ENCODE measurements around the gene TIPRL.

Gene TIPRL

GRCh38 chr1:168210312-168210711 lies 31.6 kb downstream of the TIPRL start:
- no peak for TF ChIP-seq CTCF (IDR thresholded peaks at IDR 0.05; ENCODE audit: borderline replicate concordance, control extremely low read depth, extremely low read depth, insufficient read depth, missing control alignments)
- in situ Hi-C loops (cut with MboI; ENCODE audit: low sequenced_read_pairs, unreplicated experiment): no loop called here
- DNase-seq (ENCODE audit: low spot score): no peak

GRCh38 chr1:168213349-168213748 lies 34.6 kb downstream of the TIPRL start:
- TF ChIP-seq CTCF (IDR thresholded peaks at IDR 0.05; ENCODE audit: borderline replicate concordance, control extremely low read depth, extremely low read depth, insufficient read depth, missing control alignments): no peak
- no peak for DNase-seq (ENCODE audit: low spot score)
- in situ Hi-C loops (cut with MboI; ENCODE audit: low sequenced_read_pairs, unreplicated experiment): no loop called here

- DNase-seq (ENCODE audit: low spot score): no peak
- in situ Hi-C loops (cut with MboI; ENCODE audit: low sequenced_read_pairs, unreplicated experiment): no loop called here
- TF ChIP-seq CTCF (IDR thresholded peaks at IDR 0.05; ENCODE audit: borderline replicate concordance, control extremely low read depth, extremely low read depth, insufficient read depth, missing control alignments): no peak
These were observed 37.4 kb downstream of the TIPRL start for GRCh38 chr1:168216171-168216570.

DNA sequence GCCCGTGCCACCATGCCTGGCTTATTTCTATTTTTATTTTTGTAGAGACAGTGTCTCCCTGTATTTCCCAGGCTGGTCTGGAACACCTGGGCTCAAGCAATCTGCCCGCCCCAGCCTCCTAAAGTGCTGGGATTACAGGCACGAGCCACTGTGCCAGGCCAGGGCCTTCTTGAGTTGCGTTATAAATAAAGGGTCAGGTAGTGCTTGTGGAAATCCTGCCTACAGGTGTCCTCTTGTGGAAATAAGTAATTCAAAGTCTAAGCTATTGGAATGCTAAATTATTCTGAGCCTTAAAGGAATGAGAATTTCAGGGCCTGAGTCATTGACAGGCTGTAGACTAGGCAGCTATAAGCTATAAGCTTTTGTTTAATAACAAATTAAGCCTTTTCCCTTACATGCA lies 38.9 kb downstream of the TIPRL start:
- DNase-seq (ENCODE audit: low spot score): no peak
- TF ChIP-seq CTCF (IDR thresholded peaks at IDR 0.05; ENCODE audit: borderline replicate concordance, control extremely low read depth, extremely low read depth, insufficient read depth, missing control alignments): no peak
- in situ Hi-C loops (cut with MboI; ENCODE audit: low sequenced_read_pairs, unreplicated experiment): no loop called here

DNA sequence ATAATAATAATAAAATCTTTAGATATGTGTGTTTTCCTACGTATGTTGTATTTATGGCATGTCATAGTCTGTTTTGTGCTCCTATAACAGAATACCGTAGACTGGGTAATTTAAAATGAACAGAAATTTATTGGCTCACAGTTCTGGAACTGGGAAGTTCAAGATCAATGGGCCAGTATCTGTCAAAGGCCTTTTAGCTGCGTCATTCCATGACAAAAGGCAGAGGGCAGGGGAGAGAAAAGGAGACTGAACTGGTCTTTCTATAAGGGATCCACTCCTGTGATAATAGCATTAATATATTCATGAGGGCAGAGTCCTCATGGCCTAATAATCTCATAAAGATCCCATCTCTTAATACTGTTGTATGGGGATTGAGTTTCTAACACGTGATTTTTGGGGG lies 39.9 kb downstream of the TIPRL start:
- in situ Hi-C loops (cut with MboI; ENCODE audit: low sequenced_read_pairs, unreplicated experiment): no loop called here
- TF ChIP-seq CTCF (IDR thresholded peaks at IDR 0.05; ENCODE audit: borderline replicate concordance, control extremely low read depth, extremely low read depth, insufficient read depth, missing control alignments): no peak
- DNase-seq (ENCODE audit: low spot score): no peak

DNA sequence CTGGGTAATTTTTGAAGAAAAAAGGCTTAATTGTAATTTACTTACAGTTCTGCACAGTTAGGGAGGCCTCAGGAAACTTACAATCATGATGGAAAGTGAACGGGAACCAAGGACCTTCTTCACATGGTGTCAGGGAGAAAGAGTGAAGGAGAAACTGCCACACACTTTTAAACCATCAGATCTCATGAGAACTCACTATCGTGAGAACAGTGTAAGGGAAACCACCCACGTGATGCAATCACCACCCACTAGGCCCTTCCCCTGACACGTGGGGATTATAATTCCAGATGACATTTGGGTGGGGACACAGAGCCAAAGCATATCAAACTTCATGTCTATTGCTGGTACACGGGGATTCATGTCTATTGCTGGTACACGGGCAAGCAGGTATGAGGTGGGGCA lies 41.7 kb downstream of the TIPRL start:
- DNase-seq (ENCODE audit: low spot score): no peak
- in situ Hi-C loops (cut with MboI; ENCODE audit: low sequenced_read_pairs, unreplicated experiment): no loop called here
- TF ChIP-seq CTCF (IDR thresholded peaks at IDR 0.05; ENCODE audit: borderline replicate concordance, control extremely low read depth, extremely low read depth, insufficient read depth, missing control alignments): no peak

DNA sequence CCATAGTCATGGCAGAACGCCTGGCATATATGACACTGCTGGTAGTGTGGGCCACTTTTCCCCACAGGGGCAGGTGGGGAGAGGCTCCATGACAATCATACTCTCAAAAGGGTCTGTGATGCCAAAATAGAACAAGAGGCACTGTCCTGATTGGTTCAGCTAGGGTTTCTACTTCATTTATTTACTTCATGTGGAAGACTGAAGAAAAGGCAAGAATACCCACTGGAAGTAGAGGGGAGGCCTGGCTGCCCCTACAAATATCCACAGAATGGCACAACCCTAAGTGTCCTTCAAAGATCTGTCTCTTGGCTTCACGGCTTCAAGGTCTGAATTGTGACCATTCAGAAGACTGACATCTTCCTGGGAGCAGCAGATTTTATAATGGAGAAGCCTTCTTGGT lies 42.5 kb downstream of the TIPRL start:
- no peak for DNase-seq (ENCODE audit: low spot score)
- in situ Hi-C loops (cut with MboI; ENCODE audit: low sequenced_read_pairs, unreplicated experiment): no loop called here
- no peak for TF ChIP-seq CTCF (IDR thresholded peaks at IDR 0.05; ENCODE audit: borderline replicate concordance, control extremely low read depth, extremely low read depth, insufficient read depth, missing control alignments)
